ENCODE results near the gene MRPL17.

- TF ChIP-seq CTCF (IDR thresholded peaks at IDR 0.05; ENCODE audit: poor library complexity, severe bottlenecking), result no peak
- TF ChIP-seq TAF1 (IDR thresholded peaks at IDR 0.05; ENCODE audit: low read depth), result no peak
- TF ChIP-seq POLR2AphosphoS5 (IDR thresholded peaks at IDR 0.05), result no peak
- TF ChIP-seq REST (IDR thresholded peaks at IDR 0.05; ENCODE audit: borderline replicate concordance), result no peak
- TF ChIP-seq MXI1 (conservative IDR thresholded peaks at IDR 0.05; ENCODE audit: poor library complexity, severe bottlenecking), result no peak
- TF ChIP-seq EZH2 (IDR thresholded peaks at IDR 0.05; ENCODE audit: borderline replicate concordance, insufficient read depth, low read length, poor library complexity, severe bottlenecking), result no peak
- TF ChIP-seq RAD21 (conservative IDR thresholded peaks at IDR 0.05), result no peak
- no peak for TF ChIP-seq EP300 (conservative IDR thresholded peaks at IDR 0.05; ENCODE audit: poor library complexity, severe bottlenecking)
These were observed 37.1 kb downstream of the MRPL17 start for GRCh38 chr11:6646071-6646470.
